Smooth muscle cell (in vitro differentiated cells): ENCODE data around the gene TXLNA. TPM values are rescaled to one million over a fixed set of nuclear protein-coding genes. Genes with fewer than 3 reads are reported as not detected.

Experiments used
- DNase-seq: peaks from one replicate; lab custom pipeline; 2025; ENCODE audit not compliant: unreplicated experiment; lab: John Stamatoyannopoulos, UW
- H2AFZ ChIP-seq: fragments of 200-600 bp; sonication (generic); 2 replicates; pipeline ENCODE4 v1.6.0; 2016; ENCODE audit warnings: antibody characterized with exemption, low read depth, mild to moderate bottlenecking
- H3F3A ChIP-seq: fragments of 200-600 bp; sonication (generic); 2 replicates; pipeline ENCODE4 v1.6.0; 2017; ENCODE audit warnings: antibody characterized with exemption, low read depth
- H3K27ac ChIP-seq: fragments of 200-600 bp; sonication (generic); 2 replicates; pipeline ENCODE4 v1.5.1; 2016; ENCODE audit warnings: low read depth, mild to moderate bottlenecking
- H3K27me3 ChIP-seq: fragments of 200-600 bp; sonication (generic); 2 replicates; pipeline ENCODE4 v1.6.1; 2016; ENCODE audit warnings: low read depth, mild to moderate bottlenecking
- H3K36me3 ChIP-seq: fragments of 200-600 bp; sonication (generic); 2 replicates; pipeline ENCODE4 v1.5.1; 2016; ENCODE audit warnings: low read depth
- H3K4me1 ChIP-seq: fragments of 200-600 bp; sonication (generic); 2 replicates; pipeline ENCODE4 v1.5.1; 2016; ENCODE audit warnings: low read depth
- H3K4me2 ChIP-seq: fragments of 200-600 bp; sonication (generic); 2 replicates; pipeline ENCODE4 v1.6.0; 2016; ENCODE audit warnings: mild to moderate bottlenecking
- H3K4me3 ChIP-seq: fragments of 200-600 bp; sonication (generic); 2 replicates; pipeline ENCODE4 v1.5.1; 2016; ENCODE audit warnings: mild to moderate bottlenecking
- H3K79me2 ChIP-seq: fragments of 200-600 bp; sonication (generic); 2 replicates; pipeline ENCODE4 v1.6.0; 2016; ENCODE audit warnings: low read depth, mild to moderate bottlenecking
- H3K9ac ChIP-seq: fragments of 200-600 bp; sonication (generic); 2 replicates; pipeline ENCODE4 v1.6.0; 2016; ENCODE audit warnings: low read depth
- H3K9me3 ChIP-seq: fragments of 200-600 bp; sonication (generic); replicated peaks from 2 replicates; pipeline ENCODE4 v1.5.1; 2016; ENCODE audit warnings: low read depth
- H4K20me1 ChIP-seq: fragments of 200-600 bp; sonication (generic); 2 replicates; pipeline ENCODE4 v1.6.0; 2016; ENCODE audit warnings: low read depth
- WGBS: methylation state at CpG from one replicate; pipeline ENCODE4 v1.1.7; 2016; ENCODE audit warnings: low lambda C conversion rate; 5-methylcytosine and 5-hydroxymethylcytosine counted together
- polyA plus RNA-seq: library from polyadenylated mRNA; unstranded; fragments of >200 nt; fragmentation: Nextera tagmentation; extraction: Ambion mirVana; gene quantifications from 2 replicates; pipeline ENCODE4 v1.2.1, GENCODE V29; 2016
- total RNA-seq: library from RNA; depleted of rRNA; stranded (reverse); fragments of >200 nt; gene quantifications from 2 replicates; pipeline ENCODE4 v1.2.3, GENCODE V29; 2014
- TF ChIP-seq, protein P1 (sequence below): fragments of 200-600 bp; sonication (generic); IDR thresholded peaks from 2 replicates; pipeline ENCODE4 v1.5.1; 2017; ENCODE audit warnings: borderline replicate concordance, mild to moderate bottlenecking, antibody characterized with exemption; ENCODE audit not compliant: insufficient read depth, poor library complexity, severe bottlenecking

The TXLNA gene
- total and polyA plus RNA-seq, 2 experiments from 2014 or later = 42.0 to 42.7 TPM

DNA sequence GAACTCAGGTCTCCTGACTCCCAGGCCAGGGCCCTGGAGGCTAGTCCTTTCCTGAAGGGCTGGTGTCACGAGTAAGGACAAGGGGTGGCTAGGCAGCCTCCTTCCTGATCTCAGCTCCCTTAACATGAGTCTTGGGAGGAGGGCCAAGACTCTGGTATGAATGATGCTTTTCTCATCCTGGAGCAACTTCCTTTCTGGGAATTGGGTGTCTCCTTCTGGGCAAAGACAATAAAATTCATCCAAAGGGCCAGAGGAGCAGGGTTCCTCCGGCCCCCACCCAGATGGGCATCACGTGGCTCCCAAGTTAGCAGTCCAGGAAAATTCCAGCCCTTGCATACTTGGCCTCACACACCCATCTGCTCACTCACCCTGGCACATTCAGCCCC lies 67.4 kb downstream of the TXLNA start, which contains the start of gene FAM167B:
FAM167B (plus strand) TSS at position 335 of the 386 bp plus-strand sequence. CDS start 200 bp downstream, outside the sequence.
- no peak within 1 kb of the TSS for H3K9ac ChIP-seq
- H3K4me3 ChIP-seq = no peak within 1 kb of the TSS
- no peaks in the 10 kb centered on the region for H3K36me3 ChIP-seq
- H2AFZ ChIP-seq = no peak within 1 kb of the TSS
- H3K9me3 ChIP-seq = no peaks in the 10 kb centered on the region
- TF ChIP-seq, protein P1, sequence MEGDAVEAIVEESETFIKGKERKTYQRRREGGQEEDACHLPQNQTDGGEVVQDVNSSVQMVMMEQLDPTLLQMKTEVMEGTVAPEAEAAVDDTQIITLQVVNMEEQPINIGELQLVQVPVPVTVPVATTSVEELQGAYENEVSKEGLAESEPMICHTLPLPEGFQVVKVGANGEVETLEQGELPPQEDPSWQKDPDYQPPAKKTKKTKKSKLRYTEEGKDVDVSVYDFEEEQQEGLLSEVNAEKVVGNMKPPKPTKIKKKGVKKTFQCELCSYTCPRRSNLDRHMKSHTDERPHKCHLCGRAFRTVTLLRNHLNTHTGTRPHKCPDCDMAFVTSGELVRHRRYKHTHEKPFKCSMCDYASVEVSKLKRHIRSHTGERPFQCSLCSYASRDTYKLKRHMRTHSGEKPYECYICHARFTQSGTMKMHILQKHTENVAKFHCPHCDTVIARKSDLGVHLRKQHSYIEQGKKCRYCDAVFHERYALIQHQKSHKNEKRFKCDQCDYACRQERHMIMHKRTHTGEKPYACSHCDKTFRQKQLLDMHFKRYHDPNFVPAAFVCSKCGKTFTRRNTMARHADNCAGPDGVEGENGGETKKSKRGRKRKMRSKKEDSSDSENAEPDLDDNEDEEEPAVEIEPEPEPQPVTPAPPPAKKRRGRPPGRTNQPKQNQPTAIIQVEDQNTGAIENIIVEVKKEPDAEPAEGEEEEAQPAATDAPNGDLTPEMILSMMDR = no peak
- no peaks in the 10 kb centered on the region for H4K20me1 ChIP-seq
- no peaks in the 10 kb centered on the region for H3K27me3 ChIP-seq
- 85% methylated on average over 3 of the region's 3 CpGs for WGBS
- no peak within 1 kb of the TSS for H3K4me2 ChIP-seq
- H3F3A ChIP-seq = no peaks in the 10 kb centered on the region
- DNase-seq = no peak
- no peak within 1 kb of the TSS for H3K27ac ChIP-seq
- H3K4me1 ChIP-seq = peaks cover 7% of the 10 kb centered on the region
- no peaks in the 10 kb centered on the region for H3K79me2 ChIP-seq

DNA sequence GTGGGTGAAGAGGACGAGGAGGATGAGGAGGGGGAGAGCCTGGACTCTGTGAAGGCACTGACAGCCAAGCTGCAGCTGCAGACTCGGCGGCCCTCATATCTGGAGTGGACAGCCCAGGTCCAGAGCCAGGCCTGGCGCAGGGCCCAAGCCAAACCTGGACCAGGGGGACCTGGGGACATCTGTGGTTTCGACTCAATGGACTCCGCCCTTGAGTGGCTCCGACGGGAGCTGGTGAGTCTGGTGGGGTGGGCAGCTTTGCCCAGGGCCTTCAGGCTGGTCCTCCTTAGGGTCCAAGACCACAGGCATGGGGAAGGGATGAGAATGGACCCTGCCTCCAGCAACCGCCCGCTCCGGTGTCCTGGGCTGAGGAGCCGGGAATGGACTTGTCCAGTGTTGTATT lies 68.0 kb downstream of the TXLNA start:
- no peak overlapping the region for H3K9ac ChIP-seq

More for the DNA sequence above, 68.0 kb downstream of the TXLNA start:
- peaks cover 5% of the 10 kb centered on the region for H3K4me1 ChIP-seq
- TF ChIP-seq, protein P1 = no peak
- no peaks in the 10 kb centered on the region for H3K79me2 ChIP-seq
- WGBS = 91% methylated on average over 12 of the region's 12 CpGs
- H3F3A ChIP-seq = no peaks in the 10 kb centered on the region
- H3K27ac ChIP-seq = no peak overlapping the region
- no peak overlapping the region for H3K4me2 ChIP-seq
- no peaks in the 10 kb centered on the region for H4K20me1 ChIP-seq
- H3K27me3 ChIP-seq = no peaks in the 10 kb centered on the region
- no peak overlapping the region for H3K4me3 ChIP-seq
- no peak overlapping the region for H2AFZ ChIP-seq
- no peak for DNase-seq
- no peaks in the 10 kb centered on the region for H3K9me3 ChIP-seq
- H3K36me3 ChIP-seq = no peaks in the 10 kb centered on the region

Other genes with a start within 250 kb of the TXLNA start
- 460 and 518 TPM in 2 replicates for gene PTP4A2, start 241.3 kb upstream of the TXLNA start, total RNA-seq
- gene PTP4A2, start 241.3 kb upstream of the TXLNA start, polyA plus RNA-seq = 316 and 334 TPM in 2 replicates
- 80.4 and 90.6 TPM in 2 replicates for gene KHDRBS1, start 165.8 kb upstream of the TXLNA start, total RNA-seq
- 85.0 and 86.5 TPM in 2 replicates for gene KHDRBS1, start 165.8 kb upstream of the TXLNA start, polyA plus RNA-seq
- gene TMEM39B, start 106.7 kb upstream of the TXLNA start, total RNA-seq = 9.2 and 9.4 TPM in 2 replicates
- gene TMEM39B, start 106.7 kb upstream of the TXLNA start, polyA plus RNA-seq = 4.4 and 7.5 TPM in 2 replicates
- 35.8 and 40.9 TPM in 2 replicates for gene KPNA6, start 71.6 kb upstream of the TXLNA start, total RNA-seq
- gene KPNA6, start 71.6 kb upstream of the TXLNA start, polyA plus RNA-seq = 22.3 and 29.1 TPM in 2 replicates
- 19.9 and 41.6 TPM in 2 replicates for gene CCDC28B, start 20.9 kb downstream of the TXLNA start, total RNA-seq
- gene CCDC28B, start 20.9 kb downstream of the TXLNA start, polyA plus RNA-seq = 58.9 and 63.9 TPM in 2 replicates
- 1.4 and 3.1 TPM in 2 replicates for gene IQCC, start 26.0 kb downstream of the TXLNA start, total RNA-seq
- gene IQCC, start 26.0 kb downstream of the TXLNA start, polyA plus RNA-seq = 2.4 TPM in 2 replicates
- gene DCDC2B, start 29.4 kb downstream of the TXLNA start, total RNA-seq = not detected in 2 replicates
- 0.47 TPM in 1 of 2 replicates, not detected in the other for gene DCDC2B, start 29.4 kb downstream of the TXLNA start, polyA plus RNA-seq
- gene TMEM234, start 42.7 kb downstream of the TXLNA start, total RNA-seq = 10.9 and 13.3 TPM in 2 replicates
- gene TMEM234, start 42.7 kb downstream of the TXLNA start, polyA plus RNA-seq = 19.8 and 27.5 TPM in 2 replicates
- 200 and 240 TPM in 2 replicates for gene EIF3I, start 42.7 kb downstream of the TXLNA start, total RNA-seq
- 250 and 257 TPM in 2 replicates for gene EIF3I, start 42.7 kb downstream of the TXLNA start, polyA plus RNA-seq
- gene FAM167B, start 67.5 kb downstream of the TXLNA start, total RNA-seq = 0.31 TPM in 1 of 2 replicates, not detected in the other
- 0.39 TPM in 1 of 2 replicates, not detected in the other for gene FAM167B, start 67.5 kb downstream of the TXLNA start, polyA plus RNA-seq
- 0.22 TPM in 1 of 2 replicates, not detected in the other for gene LCK, start 71.6 kb downstream of the TXLNA start, total RNA-seq
- gene LCK, start 71.6 kb downstream of the TXLNA start, polyA plus RNA-seq = not detected in 2 replicates
- gene HDAC1, start 112.4 kb downstream of the TXLNA start, total RNA-seq = 29.3 and 40.5 TPM in 2 replicates
- 48.8 and 51.7 TPM in 2 replicates for gene HDAC1, start 112.4 kb downstream of the TXLNA start, polyA plus RNA-seq
- gene MARCKSL1, start 156.6 kb downstream of the TXLNA start, total RNA-seq = 108 and 126 TPM in 2 replicates
- 358 and 389 TPM in 2 replicates for gene MARCKSL1, start 156.6 kb downstream of the TXLNA start, polyA plus RNA-seq
- gene FAM229A, start 182.8 kb downstream of the TXLNA start, total RNA-seq = 1.6 and 10.0 TPM in 2 replicates
- 9.6 and 11.1 TPM in 2 replicates for gene FAM229A, start 182.8 kb downstream of the TXLNA start, polyA plus RNA-seq
- gene TSSK3, start 182.9 kb downstream of the TXLNA start, total RNA-seq = not detected in 2 replicates
- gene TSSK3, start 182.9 kb downstream of the TXLNA start, polyA plus RNA-seq = 0.31 and 1.3 TPM in 2 replicates
- gene BSDC1, start 214.8 kb downstream of the TXLNA start, total RNA-seq = 57.3 and 63.4 TPM in 2 replicates
- 45.4 and 53.7 TPM in 2 replicates for gene BSDC1, start 214.8 kb downstream of the TXLNA start, polyA plus RNA-seq